K562 (cell line): ENCODE measurements around the gene LHPP. TPM values are rescaled to one million over a fixed set of nuclear protein-coding genes. Genes with fewer than 3 reads are reported as not detected.
A peak's percentile ranks its signal among the peaks of the same experiment; 100 is the strongest.

ENCODE experiments used
- ATAC-seq: fragments of 200-7000 bp; cut with Tn5 transposase; 3 replicates; pipeline ENCODE4 v1.9.1; 2020; ENCODE audit warnings: moderate library complexity
- BruUV-seq: library from RNA; stranded (reverse); fragments of 400-500 nt; replicated peaks from 2 replicates; lab custom pipeline; 2021; lab: Mats Ljungman, UMichigan
- CTCF ChIA-PET: fragments of 300-600 bp; formaldehyde crosslinking; extraction: SDS; loops from one replicate; lab custom pipeline; 2021; ENCODE audit warnings: low intra/inter-chr PET ratio; lab: Yijun Ruan, JAX
- POLR2A ChIA-PET: fragments of 300-600, 350-650 bp; sonication (Branson Sonifier 250); formaldehyde crosslinking; extraction: SDS; loops from one replicate; lab custom pipeline; 2021; ENCODE audit warnings: antibody characterized with exemption, inconsistent platforms; lab: Yijun Ruan, JAX
- DNase-seq, 4 experiments: peaks; one replicate each; pipeline versions ENCODE4 v3.0.0 to v3.0.0-alpha.2; 2011 to 2018; ENCODE audit warnings: low spot score in 3 of 4, mixed read lengths in 3 of 4; ENCODE audit errors: extremely low read depth in 1 of 4
- FAIRE-seq: peaks from 2 replicates; lab custom pipeline; 2011; peaks lifted over from hg19 to GRCh38; lab: Jason Lieb, UNC
- H2AFZ ChIP-seq: 2 replicates; pipeline ENCODE4 v1.6.0; 2011; ENCODE audit warnings: low read depth, low read length, control low read depth, inconsistent platforms
- H3K27ac ChIP-seq: fragments of 200-600 bp; 3 replicates; pipeline ENCODE4 v1.8.0; 2011; ENCODE audit warnings: low read depth, mild to moderate bottlenecking, control low read depth, inconsistent platforms, low read length, moderate library complexity, mixed read lengths; ENCODE audit errors: extremely low read depth
- H3K27me3 ChIP-seq, 2 experiments: fragments of 300-600 bp in 1 of 2; 2 replicates in 1 of 2; 3 replicates in 1 of 2; pipeline versions ENCODE4 v1.6.0 to v1.8.0; 2011; ENCODE audit warnings: inconsistent platforms in 2 of 2, low read length in 2 of 2, mild to moderate bottlenecking in 1 of 2, mixed read lengths in 1 of 2, moderate library complexity in 1 of 2; ENCODE audit not compliant: control insufficient read depth in 2 of 2, insufficient read depth in 2 of 2
- H3K36me3 ChIP-seq: fragments of 300-600 bp; 3 replicates; pipeline ENCODE4 v1.8.0; 2011; ENCODE audit warnings: mild to moderate bottlenecking, low read length, inconsistent platforms; ENCODE audit not compliant: control insufficient read depth, insufficient read depth
- H3K4me1 ChIP-seq, 2 experiments: fragments of 200-600 bp in 1 of 2; replicated peaks in 1 of 2; 2 replicates in 1 of 2; 3 replicates in 1 of 2; pipeline versions ENCODE4 v1.5.1 to v1.8.0; 2011; ENCODE audit warnings: inconsistent platforms in 2 of 2, low read length in 2 of 2, mild to moderate bottlenecking in 1 of 2, mixed read lengths in 1 of 2, moderate library complexity in 1 of 2; ENCODE audit not compliant: control insufficient read depth in 2 of 2, insufficient read depth in 2 of 2
- H3K4me2 ChIP-seq: 2 replicates; pipeline ENCODE4 v1.6.1; 2011; ENCODE audit warnings: low read length, control low read depth, inconsistent platforms, mixed read lengths; ENCODE audit not compliant: insufficient read depth
- H3K4me3 ChIP-seq: fragments of 200-600 bp; sonication (generic), shearing (Covaris generic); 2 replicates; pipeline ENCODE4 v1.5.1; 2016; ENCODE audit warnings: control low read depth, inconsistent platforms
- H3K79me2 ChIP-seq: fragments of 200-600 bp; 3 replicates; pipeline ENCODE4 v1.8.0; 2011; ENCODE audit warnings: low read length, inconsistent platforms; ENCODE audit not compliant: control insufficient read depth, insufficient read depth
- H3K9ac ChIP-seq, 2 experiments: 2 replicates each; pipeline versions ENCODE4 v1.6.0 to v1.6.1; 2011; ENCODE audit warnings: low read depth in 2 of 2, low read length in 2 of 2, control low read depth in 1 of 2, inconsistent platforms in 1 of 2, mild to moderate bottlenecking in 1 of 2, mixed read lengths in 1 of 2; ENCODE audit not compliant: insufficient read depth in 1 of 2
- H3K9me1 ChIP-seq: one replicate; pipeline ENCODE4 v1.6.0; 2011; ENCODE audit warnings: inconsistent platforms, mild to moderate bottlenecking, low read length, moderate library complexity; ENCODE audit not compliant: control insufficient read depth, insufficient read depth
- H3K9me3 ChIP-seq: replicated peaks from 2 replicates; pipeline ENCODE4 v1.5.1; 2011; ENCODE audit warnings: low read depth, low read length, inconsistent platforms; ENCODE audit not compliant: control insufficient read depth, insufficient read depth
- H4K20me1 ChIP-seq: replicated peaks from 2 replicates; pipeline ENCODE4 v1.6.1; 2011; ENCODE audit warnings: low read length, inconsistent platforms, mixed read lengths; ENCODE audit not compliant: control insufficient read depth, insufficient read depth
- MYC ChIP-seq, 2 experiments: fragments of 250-450 bp in 1 of 2; sonication (Bioruptor Pico) in 1 of 2; IDR thresholded peaks; 2 replicates each; pipeline versions ENCODE4 v1.5.1 to v1.6.1; 2012 to 2021; ENCODE audit warnings: low read depth in 2 of 2, borderline replicate concordance in 1 of 2, improper control_type of control experiment in 1 of 2, low read length in 1 of 2, mild to moderate bottlenecking in 1 of 2, moderate library complexity in 1 of 2
- POLR2G ChIP-seq: fragments of 200-400 bp; formaldehyde crosslinking; IDR thresholded peaks from 2 replicates; pipeline ENCODE4 v1.6.1; 2017; ENCODE audit warnings: low read depth, mild to moderate bottlenecking, antibody characterized with exemption, low read length, moderate library complexity
- ZBTB7A ChIP-seq: IDR thresholded peaks from 2 replicates; pipeline ENCODE4 v1.6.1; 2011; ENCODE audit warnings: low read depth, mild to moderate bottlenecking, low read length, moderate library complexity, borderline replicate concordance; ENCODE audit not compliant: control insufficient read depth
- WGBS: fragments of 100-300 bp; shearing (Covaris generic); methylation state at CpG from one replicate; pipeline ENCODE4 v1.1.6; 2016; ENCODE audit warnings: low coverage, mixed read lengths; ENCODE audit not compliant: insufficient coverage; ENCODE audit errors: missing lambda C conversion rate; 5-methylcytosine and 5-hydroxymethylcytosine counted together
- in situ Hi-C: fragments of 300-500 bp; cut with MboI; formaldehyde crosslinking; loops from 4 replicates; pipeline ENCODE4 v1.15.0; 2018; ENCODE audit warnings: inconsistent platforms, mixed read lengths
- intact Hi-C: fragments of 100-400 bp; cut with micrococcal nuclease; formaldehyde crosslinking; loops from 2 replicates; pipeline ENCODE4 v1.14.2; 2022
- polyA plus RNA-seq, 8 experiments: library from polyadenylated mRNA; depleted of rRNA in 4 of 8; stranded (reverse) in 5 of 8; unstranded in 3 of 8; fragments of >200 nt; fragmentation: Nextera tagmentation in 2 of 8; fragmentation: Illumina TruSeq in 1 of 8; extraction: Ambion mirVana in 2 of 8; extraction: Trizol in 1 of 8; gene quantifications; 2 replicates each; pipeline versions ENCODE4 v1.2.1 to v1.2.3, GENCODE V29; 2011 to 2014; ENCODE audit warnings: inconsistent platforms in 1 of 8, missing spikeins in 1 of 8
- total RNA-seq, 7 experiments: library from RNA; depleted of rRNA in 6 of 7; stranded (reverse); fragments of >200 nt in 6 of 7; fragmentation: Illumina TruSeq in 2 of 7; extraction: Trizol in 2 of 7; gene quantifications; 2 replicates each; pipeline versions ENCODE4 v1.2.1 to v1.2.3, GENCODE V29; 2011 to 2021; ENCODE audit warnings: low replicate concordance in 1 of 7

Gene LHPP
- total and polyA plus RNA-seq, 9 of the 15 experiments (the other 6 are each of a cell fraction or from before 2014, with no cell fraction given), result 0.34 to 7.4 (median 3.0) TPM

DNA sequence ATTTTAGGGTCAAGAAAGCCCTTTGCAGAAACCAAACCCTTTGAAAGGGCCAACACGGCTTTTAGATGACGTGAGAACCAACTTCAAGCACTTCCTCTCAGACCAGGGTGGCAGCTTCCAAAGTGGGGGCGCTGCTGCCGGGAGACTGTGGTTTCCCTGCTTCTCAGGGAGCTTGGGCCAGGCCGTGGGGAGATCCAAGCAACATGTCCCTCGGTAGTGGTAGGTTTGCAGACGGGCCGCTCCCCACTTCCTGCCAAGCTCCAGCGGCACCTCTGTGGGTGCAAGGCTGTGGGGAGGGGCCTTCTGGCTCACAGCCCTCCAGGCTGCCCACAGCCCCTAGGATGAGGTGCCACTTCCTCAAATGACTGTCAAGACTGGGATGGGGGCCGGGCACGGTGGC lies 150.1 kb downstream of the LHPP start:
- H3K9me1 ChIP-seq, result peaks cover 3% of the 10 kb centered on the region
- 77% methylated on average over 9 of the region's 11 CpGs for WGBS
- H3K36me3 ChIP-seq, result no peaks in the 10 kb centered on the region
- no peak overlapping the region for H3K4me3 ChIP-seq
- no peak overlapping the region for H2AFZ ChIP-seq
- FAIRE-seq (no peak), ATAC-seq (no peak), DNase-seq (no peak)
- in situ Hi-C loops, result no loop called here
- H3K27me3 ChIP-seq, result no peaks in the 10 kb centered on the region
- POLR2A ChIA-PET, result no interaction called here
- no peaks in the 10 kb centered on the region for H3K9me3 ChIP-seq
- CTCF ChIA-PET, result no interaction called here
- no peak overlapping the region for H3K9ac ChIP-seq
- H3K79me2 ChIP-seq, result no peaks in the 10 kb centered on the region
- H3K4me2 ChIP-seq, result no peak overlapping the region
- no peak overlapping the region for H3K27ac ChIP-seq
- no TSS peak for BruUV-seq
- peaks cover 0 to 36% of the 10 kb centered on the region in 2 experiments; a peak in 3 of 5 replicates for H3K4me1 ChIP-seq
- intact Hi-C loops, result no loop called here
- no peaks in the 10 kb centered on the region for H4K20me1 ChIP-seq
- TF ChIP-seq POLR2G (0 out of 2 replicates have a peak, but pooled peaks have one; percentile 8), MYC (IDR thresholded peaks at IDR 0.05; ENCODE audit: low read depth, low read length) (no peak), MYC (CRISPR knock-in tag; IDR thresholded peaks at IDR 0.05; ENCODE audit: borderline replicate concordance, low read depth) (no peak), ZBTB7A (no peak)
